MM.1S (cell line): ENCODE results near the gene CARMIL1.

Experiments
- EZH2 ChIP-seq: fragments of 300-600 bp; sonication (generic); optimal IDR thresholded peaks from 2 replicates; pipeline ENCODE3; 2017; ENCODE audit warnings: low read depth, mild to moderate bottlenecking, antibody characterized with exemption, low read length, mixed read lengths
- TF ChIP-seq, protein P1 (sequence below): fragments of 300-600 bp; sonication (generic); IDR thresholded peaks from 2 replicates; pipeline ENCODE4 v1.5.1; 2016; ENCODE audit warnings: antibody characterized with exemption, low read length, mixed read lengths

DNA sequence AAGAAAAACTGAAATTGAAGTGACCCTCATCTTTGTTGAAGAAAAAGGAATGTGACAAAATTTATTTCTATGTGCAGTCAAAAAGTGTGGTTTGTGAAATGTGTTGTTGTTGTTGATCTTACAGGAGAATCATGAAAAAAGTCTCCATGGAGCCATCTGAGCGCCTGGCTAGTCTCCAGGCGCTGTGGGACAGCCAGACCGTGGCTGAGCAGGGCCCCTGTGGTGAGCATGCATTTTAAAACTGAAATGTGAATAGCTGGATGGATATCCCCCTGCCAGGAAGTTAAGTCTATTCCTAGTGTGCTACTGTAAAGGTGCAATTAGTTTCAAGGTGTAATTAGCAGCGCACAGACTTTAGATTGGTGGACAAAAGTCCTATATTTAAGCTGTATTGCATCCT is 170.6 kb downstream of the CARMIL1 start:
- TF ChIP-seq EZH2 = no peak
- TF ChIP-seq, protein P1, sequence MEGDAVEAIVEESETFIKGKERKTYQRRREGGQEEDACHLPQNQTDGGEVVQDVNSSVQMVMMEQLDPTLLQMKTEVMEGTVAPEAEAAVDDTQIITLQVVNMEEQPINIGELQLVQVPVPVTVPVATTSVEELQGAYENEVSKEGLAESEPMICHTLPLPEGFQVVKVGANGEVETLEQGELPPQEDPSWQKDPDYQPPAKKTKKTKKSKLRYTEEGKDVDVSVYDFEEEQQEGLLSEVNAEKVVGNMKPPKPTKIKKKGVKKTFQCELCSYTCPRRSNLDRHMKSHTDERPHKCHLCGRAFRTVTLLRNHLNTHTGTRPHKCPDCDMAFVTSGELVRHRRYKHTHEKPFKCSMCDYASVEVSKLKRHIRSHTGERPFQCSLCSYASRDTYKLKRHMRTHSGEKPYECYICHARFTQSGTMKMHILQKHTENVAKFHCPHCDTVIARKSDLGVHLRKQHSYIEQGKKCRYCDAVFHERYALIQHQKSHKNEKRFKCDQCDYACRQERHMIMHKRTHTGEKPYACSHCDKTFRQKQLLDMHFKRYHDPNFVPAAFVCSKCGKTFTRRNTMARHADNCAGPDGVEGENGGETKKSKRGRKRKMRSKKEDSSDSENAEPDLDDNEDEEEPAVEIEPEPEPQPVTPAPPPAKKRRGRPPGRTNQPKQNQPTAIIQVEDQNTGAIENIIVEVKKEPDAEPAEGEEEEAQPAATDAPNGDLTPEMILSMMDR = no peak
